Mesenchymal stem cell (in vitro differentiated cells and primary cell): Measurements from ENCODE around the gene MRPL54.

Source experiments
- DNase-seq: peaks from one replicate; pipeline ENCODE4 v3.0.0-alpha.2; 2013
- H2AFZ ChIP-seq: one replicate; pipeline ENCODE4 v1.6.1; 2013; ENCODE audit warnings: low read depth, mild to moderate bottlenecking, control low read depth, inconsistent platforms, low read length, moderate library complexity
- H2AK5ac ChIP-seq: 2 replicates; pipeline ENCODE4 v1.6.1; 2013; ENCODE audit warnings: low read length, moderate library complexity, mild to moderate bottlenecking, inconsistent platforms; ENCODE audit not compliant: severe bottlenecking
- H2BK120ac ChIP-seq: one replicate; pipeline ENCODE4 v1.6.1; 2013; ENCODE audit warnings: low read depth, mild to moderate bottlenecking, inconsistent platforms, low read length, moderate library complexity
- H2BK12ac ChIP-seq, 2 experiments: one replicate each; pipeline ENCODE4 v1.6.1; 2013; ENCODE audit warnings: inconsistent platforms in 2 of 2, low read length in 2 of 2, mild to moderate bottlenecking in 2 of 2, moderate library complexity in 2 of 2, control low read depth in 1 of 2
- H2BK15ac ChIP-seq: one replicate; pipeline ENCODE4 v1.6.1; 2013; ENCODE audit warnings: mild to moderate bottlenecking, low read depth, inconsistent platforms; ENCODE audit not compliant: poor library complexity, severe bottlenecking
- H2BK5ac ChIP-seq: 2 replicates; pipeline ENCODE4 v1.6.1; 2013; ENCODE audit warnings: low read depth, mild to moderate bottlenecking, low read length, control low read depth, inconsistent platforms; ENCODE audit not compliant: poor library complexity, severe bottlenecking
- H3K14ac ChIP-seq, 2 experiments: one replicate each; pipeline ENCODE4 v1.6.1; 2013; ENCODE audit warnings: inconsistent platforms in 2 of 2, low read length in 2 of 2, control low read depth in 1 of 2, mild to moderate bottlenecking in 1 of 2, moderate library complexity in 1 of 2
- H3K18ac ChIP-seq, 2 experiments: one replicate each; pipeline ENCODE4 v1.6.1; 2013; ENCODE audit warnings: inconsistent platforms in 2 of 2, low read length in 2 of 2, control low read depth in 1 of 2, low read depth in 1 of 2, mild to moderate bottlenecking in 1 of 2
- H3K23ac ChIP-seq, 2 experiments: one replicate each; pipeline ENCODE4 v1.6.1; 2013; ENCODE audit warnings: inconsistent platforms in 2 of 2, low read length in 2 of 2, mild to moderate bottlenecking in 2 of 2, moderate library complexity in 2 of 2, control low read depth in 1 of 2
- H3K27ac ChIP-seq: 2 replicates; pipeline ENCODE4 v1.5.1; 2013; ENCODE audit warnings: mild to moderate bottlenecking, moderate library complexity, low read length, control low read depth, inconsistent platforms; ENCODE audit not compliant: poor library complexity, severe bottlenecking
- H3K27me3 ChIP-seq, 2 experiments: 2 replicates each; pipeline versions ENCODE4 v1.6.1 to v1.7.0; 2013; ENCODE audit warnings: low read length in 2 of 2, mild to moderate bottlenecking in 2 of 2, moderate library complexity in 2 of 2, control low read depth in 1 of 2, inconsistent platforms in 1 of 2; ENCODE audit not compliant: control insufficient read depth in 1 of 2, insufficient read depth in 1 of 2
- H3K36me3 ChIP-seq, 2 experiments: 2 replicates each; pipeline versions ENCODE4 v1.6.1 to v1.7.0; 2013; ENCODE audit warnings: low read length in 2 of 2, control low read depth in 1 of 2, inconsistent platforms in 1 of 2, low read depth in 1 of 2, mild to moderate bottlenecking in 1 of 2; ENCODE audit not compliant: insufficient read depth in 2 of 2, control insufficient read depth in 1 of 2
- H3K4ac ChIP-seq, 2 experiments: one replicate each; pipeline ENCODE4 v1.6.1; 2013; ENCODE audit warnings: inconsistent platforms in 2 of 2, low read length in 2 of 2, mild to moderate bottlenecking in 2 of 2, moderate library complexity in 2 of 2, control low read depth in 1 of 2, low read depth in 1 of 2
- H3K4me1 ChIP-seq: 2 replicates; pipeline ENCODE4 v1.6.1; 2013; ENCODE audit warnings: low read depth, low read length, control low read depth; ENCODE audit not compliant: control insufficient read depth, insufficient read depth
- H3K4me2 ChIP-seq: 2 replicates; pipeline ENCODE4 v1.6.1; 2013; ENCODE audit warnings: low read length, mild to moderate bottlenecking, inconsistent platforms; ENCODE audit not compliant: poor library complexity, severe bottlenecking
- H3K4me3 ChIP-seq, 2 experiments: 2 replicates each; pipeline versions ENCODE4 v1.5.1 to v1.7.0; 2013; ENCODE audit warnings: low read length in 2 of 2, mild to moderate bottlenecking in 2 of 2, control low read depth in 1 of 2, low read depth in 1 of 2; ENCODE audit not compliant: insufficient read depth in 1 of 2
- H3K79me1 ChIP-seq: replicated peaks from 2 replicates; pipeline ENCODE4 v1.6.1; 2013; ENCODE audit warnings: mild to moderate bottlenecking, control low read depth, low read length, inconsistent platforms; ENCODE audit not compliant: poor library complexity, severe bottlenecking
- H3K9ac ChIP-seq: 2 replicates; pipeline ENCODE4 v1.7.0; 2013; ENCODE audit warnings: mild to moderate bottlenecking, low read length, moderate library complexity
- H3K9me3 ChIP-seq: 2 replicates; pipeline ENCODE4 v1.7.0; 2013; ENCODE audit warnings: mild to moderate bottlenecking, low read length; ENCODE audit not compliant: control insufficient read depth
- H4K8ac ChIP-seq: one replicate; pipeline ENCODE4 v1.6.1; 2013; ENCODE audit warnings: inconsistent platforms, mild to moderate bottlenecking, low read length, moderate library complexity
- H4K91ac ChIP-seq: one replicate; pipeline ENCODE4 v1.6.1; 2013; ENCODE audit warnings: mild to moderate bottlenecking, low read length, inconsistent platforms
- WGBS: methylation state at CpG from one replicate; pipeline ENCODE4 v1.1.7; 2013; ENCODE audit warnings: mixed read lengths; 5-methylcytosine and 5-hydroxymethylcytosine counted together

The MRPL54 gene

GRCh38 chr19:3788996-3789778 lies 26.7 kb downstream of the MRPL54 start:
- H2AFZ ChIP-seq, result no peak overlapping the region
- no peak overlapping the region for H3K27ac ChIP-seq
- no peak overlapping the region for H2AK5ac ChIP-seq
- no peak overlapping the region for H3K4me2 ChIP-seq
- peaks cover 10% of the 10 kb centered on the region for H3K9me3 ChIP-seq
- no peak overlapping the region for H3K14ac ChIP-seq
- H2BK5ac ChIP-seq, result no peak overlapping the region
- peaks cover 10% of the 10 kb centered on the region for H3K4me1 ChIP-seq
- H3K27me3 ChIP-seq, result peaks cover 27 to 44% of the 10 kb centered on the region in 2 experiments
- H3K23ac ChIP-seq, result no peak overlapping the region
- no peak overlapping the region for H2BK120ac ChIP-seq
- H2BK15ac ChIP-seq, result no peak overlapping the region
- no peak for DNase-seq
- H3K4me3 ChIP-seq, result no peak overlapping the region
- no peaks in the 10 kb centered on the region for H3K36me3 ChIP-seq
- H3K4ac ChIP-seq, result no peak overlapping the region
- WGBS, result 66% methylated on average over 15 of the region's 16 CpGs
- H3K9ac ChIP-seq, result no peak overlapping the region
- H2BK12ac ChIP-seq, result no peak overlapping the region
- no peak overlapping the region for H4K91ac ChIP-seq
- no peak overlapping the region for H4K8ac ChIP-seq
- no peaks in the 10 kb centered on the region for H3K79me1 ChIP-seq
- no peak overlapping the region for H3K18ac ChIP-seq

- H3K27ac ChIP-seq, result no peak overlapping the region
Measured at GRCh38 chr19:3790209-3790734, 27.8 kb downstream of the MRPL54 start.

GRCh38 chr19:3790941-3791340 lies 28.5 kb downstream of the MRPL54 start:
- no peak overlapping the region for H2BK5ac ChIP-seq
- no peak overlapping the region for H3K14ac ChIP-seq
- peaks cover 2% of the 10 kb centered on the region for H3K4me1 ChIP-seq
- H3K23ac ChIP-seq, result no peak overlapping the region
- no peak for DNase-seq
- no peaks in the 10 kb centered on the region for H3K36me3 ChIP-seq
- no peak overlapping the region for H2BK12ac ChIP-seq
- no peak overlapping the region for H3K9ac ChIP-seq
- no peak overlapping the region for H3K4ac ChIP-seq
- no peak overlapping the region for H4K91ac ChIP-seq
- H2BK120ac ChIP-seq, result no peak overlapping the region
- H2AFZ ChIP-seq, result no peak overlapping the region
- WGBS, result 88% methylated on average over 7 of the region's 7 CpGs
- H4K8ac ChIP-seq, result no peak overlapping the region
- H3K27ac ChIP-seq, result no peak overlapping the region
- no peak overlapping the region for H2AK5ac ChIP-seq
- no peak overlapping the region for H3K4me2 ChIP-seq
- H3K4me3 ChIP-seq, result no peak overlapping the region
- H3K9me3 ChIP-seq, result peaks cover 10% of the 10 kb centered on the region
- no peak overlapping the region for H2BK15ac ChIP-seq
- H3K18ac ChIP-seq, result no peak overlapping the region
- H3K27me3 ChIP-seq, result peaks cover 14 to 29% of the 10 kb centered on the region in 2 experiments
- no peaks in the 10 kb centered on the region for H3K79me1 ChIP-seq

More at GRCh38 chr19:3790209-3790734, 27.8 kb downstream of the MRPL54 start:
- H2BK120ac ChIP-seq, result no peak overlapping the region
- H3K9ac ChIP-seq, result no peak overlapping the region
- no peak overlapping the region for H3K4me2 ChIP-seq
- no peaks in the 10 kb centered on the region for H3K79me1 ChIP-seq
- no peak overlapping the region for H3K4me3 ChIP-seq
- whole genome bisulfite sequencing, result 69% methylated on average over 6 of the region's 6 CpGs
- no peaks in the 10 kb centered on the region for H3K36me3 ChIP-seq
- no peak overlapping the region for H2BK5ac ChIP-seq
- H2BK15ac ChIP-seq, result no peak overlapping the region
- no peak overlapping the region for H2BK12ac ChIP-seq
- H4K8ac ChIP-seq, result no peak overlapping the region
- no peak overlapping the region for H3K14ac ChIP-seq
- peaks cover 10% of the 10 kb centered on the region for H3K9me3 ChIP-seq
- peaks cover 9% of the 10 kb centered on the region for H3K4me1 ChIP-seq
- no peak overlapping the region for H2AK5ac ChIP-seq
- H4K91ac ChIP-seq, result no peak overlapping the region
- H3K27me3 ChIP-seq, result peaks cover 18 to 34% of the 10 kb centered on the region in 2 experiments
- no peak overlapping the region for H3K4ac ChIP-seq
- H2AFZ ChIP-seq, result no peak overlapping the region
- no peak overlapping the region for H3K18ac ChIP-seq
- H3K23ac ChIP-seq, result no peak overlapping the region
- DNase-seq, result no peak

- Histone ChIP-seq H2BK5ac (no peak overlapping the region), H2BK15ac (no peak overlapping the region), H2AK5ac (no peak overlapping the region), H2BK12ac (no peak overlapping the region), H4K91ac (no peak overlapping the region), H2BK120ac (no peak overlapping the region), H2AFZ (no peak overlapping the region), H3K79me1 (no peaks in the 10 kb centered on the region), H3K27me3 (peaks cover 7 to 22% of the 10 kb centered on the region in 2 experiments), H3K14ac (no peak overlapping the region), H3K9ac (no peak overlapping the region), H3K18ac (no peak overlapping the region), H3K4ac (no peak overlapping the region), H3K27ac (no peak overlapping the region), H3K23ac (no peak overlapping the region), H3K4me2 (no peak overlapping the region), H3K4me3 (no peak overlapping the region), H3K4me1 (no peaks in the 10 kb centered on the region), H3K36me3 (no peaks in the 10 kb centered on the region), H4K8ac (no peak overlapping the region), H3K9me3 (peaks cover 21% of the 10 kb centered on the region)
- 80% methylated on average over 1 of the region's 3 CpGs for WGBS
- DNase-seq, result no peak
Measured at GRCh38 chr19:3792114-3792513, 29.6 kb downstream of the MRPL54 start.
